ENCODE results near the gene TAS2R60. TPM values are rescaled to one million over a fixed set of nuclear protein-coding genes. Genes with fewer than 3 reads are reported as not detected.

Gene TAS2R60
- polyA plus RNA-seq, 1 donor from 2014 or later: not detected

DNA sequence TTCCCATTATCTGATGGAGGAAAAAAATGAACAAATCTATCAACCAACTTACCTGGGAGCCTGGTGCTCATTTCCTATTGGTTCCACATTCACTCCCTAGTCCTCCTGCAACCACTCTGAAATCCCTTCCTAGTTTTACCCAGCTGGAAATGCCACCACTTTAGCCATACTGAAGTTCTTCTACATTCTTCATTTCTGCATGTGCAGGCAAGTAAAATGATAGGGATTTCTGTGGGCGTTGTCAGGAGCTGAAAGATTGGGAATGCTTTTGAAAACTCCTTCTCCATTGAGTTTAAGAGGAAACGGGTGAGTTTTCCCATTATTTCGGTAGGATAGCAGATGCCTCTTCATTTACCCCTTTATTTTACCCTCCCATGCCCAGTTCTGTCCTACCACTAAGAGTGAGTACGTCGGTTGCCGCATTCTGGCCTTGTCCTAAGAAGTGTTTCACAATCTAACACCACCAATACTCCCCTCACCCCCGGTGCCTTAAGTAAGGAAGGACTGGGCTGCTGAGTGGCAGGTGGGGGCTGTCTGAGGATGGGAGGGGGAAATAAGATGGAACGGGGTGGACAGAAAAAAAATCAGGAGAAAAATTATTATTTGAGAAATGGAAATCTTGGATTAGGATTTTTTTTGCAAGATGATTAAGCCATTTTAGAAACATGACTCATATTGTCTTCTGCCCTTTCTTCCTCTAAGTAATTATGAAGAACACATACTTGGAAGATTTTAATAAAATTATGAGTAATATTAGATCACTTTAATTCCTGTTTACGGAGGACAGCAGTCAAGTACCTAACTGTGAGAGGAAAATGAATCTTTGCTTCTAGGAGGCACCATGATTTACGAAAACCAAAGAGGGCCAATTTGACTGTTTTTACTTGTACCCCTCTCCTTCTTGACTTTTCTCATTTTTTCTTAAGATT lies 13.2 kb upstream of the TAS2R60 start:
- no peaks in the 10 kb centered on the region for H3K9me2 ChIP-seq (ENCODE audit: insufficient read depth, low read length)
- no peaks in the 10 kb centered on the region for H4K20me1 ChIP-seq (ENCODE audit: insufficient read depth)
- H2AFZ ChIP-seq (ENCODE audit: low read depth, low read length): no peak overlapping the region
- no peak overlapping the region for H3K27ac ChIP-seq (ENCODE audit: low read length)
- TF ChIP-seq, protein P1, sequence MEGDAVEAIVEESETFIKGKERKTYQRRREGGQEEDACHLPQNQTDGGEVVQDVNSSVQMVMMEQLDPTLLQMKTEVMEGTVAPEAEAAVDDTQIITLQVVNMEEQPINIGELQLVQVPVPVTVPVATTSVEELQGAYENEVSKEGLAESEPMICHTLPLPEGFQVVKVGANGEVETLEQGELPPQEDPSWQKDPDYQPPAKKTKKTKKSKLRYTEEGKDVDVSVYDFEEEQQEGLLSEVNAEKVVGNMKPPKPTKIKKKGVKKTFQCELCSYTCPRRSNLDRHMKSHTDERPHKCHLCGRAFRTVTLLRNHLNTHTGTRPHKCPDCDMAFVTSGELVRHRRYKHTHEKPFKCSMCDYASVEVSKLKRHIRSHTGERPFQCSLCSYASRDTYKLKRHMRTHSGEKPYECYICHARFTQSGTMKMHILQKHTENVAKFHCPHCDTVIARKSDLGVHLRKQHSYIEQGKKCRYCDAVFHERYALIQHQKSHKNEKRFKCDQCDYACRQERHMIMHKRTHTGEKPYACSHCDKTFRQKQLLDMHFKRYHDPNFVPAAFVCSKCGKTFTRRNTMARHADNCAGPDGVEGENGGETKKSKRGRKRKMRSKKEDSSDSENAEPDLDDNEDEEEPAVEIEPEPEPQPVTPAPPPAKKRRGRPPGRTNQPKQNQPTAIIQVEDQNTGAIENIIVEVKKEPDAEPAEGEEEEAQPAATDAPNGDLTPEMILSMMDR (IDR thresholded peaks at IDR 0.05; ENCODE audit: poor library complexity, severe bottlenecking): no peak
- TF ChIP-seq, protein P2, sequence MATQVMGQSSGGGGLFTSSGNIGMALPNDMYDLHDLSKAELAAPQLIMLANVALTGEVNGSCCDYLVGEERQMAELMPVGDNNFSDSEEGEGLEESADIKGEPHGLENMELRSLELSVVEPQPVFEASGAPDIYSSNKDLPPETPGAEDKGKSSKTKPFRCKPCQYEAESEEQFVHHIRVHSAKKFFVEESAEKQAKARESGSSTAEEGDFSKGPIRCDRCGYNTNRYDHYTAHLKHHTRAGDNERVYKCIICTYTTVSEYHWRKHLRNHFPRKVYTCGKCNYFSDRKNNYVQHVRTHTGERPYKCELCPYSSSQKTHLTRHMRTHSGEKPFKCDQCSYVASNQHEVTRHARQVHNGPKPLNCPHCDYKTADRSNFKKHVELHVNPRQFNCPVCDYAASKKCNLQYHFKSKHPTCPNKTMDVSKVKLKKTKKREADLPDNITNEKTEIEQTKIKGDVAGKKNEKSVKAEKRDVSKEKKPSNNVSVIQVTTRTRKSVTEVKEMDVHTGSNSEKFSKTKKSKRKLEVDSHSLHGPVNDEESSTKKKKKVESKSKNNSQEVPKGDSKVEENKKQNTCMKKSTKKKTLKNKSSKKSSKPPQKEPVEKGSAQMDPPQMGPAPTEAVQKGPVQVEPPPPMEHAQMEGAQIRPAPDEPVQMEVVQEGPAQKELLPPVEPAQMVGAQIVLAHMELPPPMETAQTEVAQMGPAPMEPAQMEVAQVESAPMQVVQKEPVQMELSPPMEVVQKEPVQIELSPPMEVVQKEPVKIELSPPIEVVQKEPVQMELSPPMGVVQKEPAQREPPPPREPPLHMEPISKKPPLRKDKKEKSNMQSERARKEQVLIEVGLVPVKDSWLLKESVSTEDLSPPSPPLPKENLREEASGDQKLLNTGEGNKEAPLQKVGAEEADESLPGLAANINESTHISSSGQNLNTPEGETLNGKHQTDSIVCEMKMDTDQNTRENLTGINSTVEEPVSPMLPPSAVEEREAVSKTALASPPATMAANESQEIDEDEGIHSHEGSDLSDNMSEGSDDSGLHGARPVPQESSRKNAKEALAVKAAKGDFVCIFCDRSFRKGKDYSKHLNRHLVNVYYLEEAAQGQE (IDR thresholded peaks at IDR 0.05; ENCODE audit: borderline replicate concordance): no peak
- TF ChIP-seq EZH2 (IDR thresholded peaks at IDR 0.05; ENCODE audit: borderline replicate concordance, insufficient read depth, low read length, poor library complexity, severe bottlenecking): no peak
- TF ChIP-seq EP300 (conservative IDR thresholded peaks at IDR 0.05; ENCODE audit: poor library complexity, severe bottlenecking): no peak
- no peak for TF ChIP-seq RAD21 (conservative IDR thresholded peaks at IDR 0.05)
- no peak for TF ChIP-seq TAF1 (IDR thresholded peaks at IDR 0.05; ENCODE audit: low read depth)
- no peak overlapping the region for H3K4me2 ChIP-seq (ENCODE audit: low read length)
- no peaks in the 10 kb centered on the region for H3K27me3 ChIP-seq (ENCODE audit: insufficient read depth, low read depth, low read length)
- no peaks in the 10 kb centered on the region for H3F3A ChIP-seq (ENCODE audit: insufficient read depth, low read length, poor library complexity, severe bottlenecking)
- H3K36me3 ChIP-seq (ENCODE audit: insufficient read depth, low read length): no peaks in the 10 kb centered on the region
- no peak overlapping the region for H3K9ac ChIP-seq (ENCODE audit: low read length)
- no peak overlapping the region for H3K4me3 ChIP-seq (ENCODE audit: low read length)
- no peaks in the 10 kb centered on the region for H3K9me3 ChIP-seq (ENCODE audit: low read length)
- no peaks in the 10 kb centered on the region for H3K79me2 ChIP-seq (replicated peaks; ENCODE audit: insufficient read depth, low read length)

DNA sequence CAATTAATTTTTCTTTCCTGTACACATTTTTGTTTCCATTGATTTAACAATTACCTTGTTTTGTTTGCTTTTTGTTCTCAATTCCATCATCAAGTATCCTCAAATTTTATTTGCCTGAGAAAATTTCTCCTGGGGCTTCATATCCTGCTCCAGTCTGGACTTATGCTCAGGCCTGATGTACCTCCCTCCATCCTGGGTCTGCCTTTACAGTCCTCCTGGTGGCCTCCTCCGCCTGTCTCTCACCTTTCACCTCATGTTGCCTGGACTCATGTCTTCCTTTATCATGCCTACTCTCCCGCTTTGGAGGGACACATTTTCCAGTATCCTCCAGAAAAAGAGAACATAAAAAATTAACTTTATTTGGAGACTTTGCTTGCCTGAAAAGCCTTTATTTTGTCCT lies 12.1 kb upstream of the TAS2R60 start:
- Histone ChIP-seq H3K27me3 (ENCODE audit: insufficient read depth, low read depth, low read length) (no peaks in the 10 kb centered on the region), H3K36me3 (ENCODE audit: insufficient read depth, low read length) (no peaks in the 10 kb centered on the region), H3F3A (ENCODE audit: insufficient read depth, low read length, poor library complexity, severe bottlenecking) (no peaks in the 10 kb centered on the region), H3K27ac (ENCODE audit: low read length) (no peak overlapping the region), H2AFZ (ENCODE audit: low read depth, low read length) (no peak overlapping the region), H3K79me2 (replicated peaks; ENCODE audit: insufficient read depth, low read length) (no peaks in the 10 kb centered on the region), H4K20me1 (ENCODE audit: insufficient read depth) (no peaks in the 10 kb centered on the region), H3K4me2 (ENCODE audit: low read length) (no peak overlapping the region), H3K9me2 (ENCODE audit: insufficient read depth, low read length) (no peaks in the 10 kb centered on the region), H3K4me3 (ENCODE audit: low read length) (no peak overlapping the region), H3K9me3 (ENCODE audit: low read length) (no peaks in the 10 kb centered on the region), H3K9ac (ENCODE audit: low read length) (no peak overlapping the region)
- TF ChIP-seq TAF1 (IDR thresholded peaks at IDR 0.05; ENCODE audit: low read depth): no peak
- TF ChIP-seq, protein P2 (IDR thresholded peaks at IDR 0.05; ENCODE audit: borderline replicate concordance): no peak
- TF ChIP-seq EZH2 (IDR thresholded peaks at IDR 0.05; ENCODE audit: borderline replicate concordance, insufficient read depth, low read length, poor library complexity, severe bottlenecking): no peak
- TF ChIP-seq, protein P1 (IDR thresholded peaks at IDR 0.05; ENCODE audit: poor library complexity, severe bottlenecking): no peak
- no peak for TF ChIP-seq RAD21 (conservative IDR thresholded peaks at IDR 0.05)
- no peak for TF ChIP-seq POLR2AphosphoS5 (IDR thresholded peaks at IDR 0.05)
- TF ChIP-seq EP300 (conservative IDR thresholded peaks at IDR 0.05; ENCODE audit: poor library complexity, severe bottlenecking): no peak
